H9 (cell line): ENCODE data around the gene DEK. TPM values are rescaled to one million over a fixed set of nuclear protein-coding genes. Genes with fewer than 3 reads are reported as not detected.

ENCODE experiments used
- DNase-seq: peaks from one replicate; pipeline ENCODE4 v3.0.0-alpha.2; 2017
- H2AFZ ChIP-seq: one replicate; pipeline ENCODE4 v1.6.1; 2013; ENCODE audit warnings: mild to moderate bottlenecking, low read length, control low read depth, moderate library complexity
- H2AK5ac ChIP-seq: 2 replicates; pipeline ENCODE4 v1.6.1; 2013; ENCODE audit warnings: low read length, control low read depth, mixed read lengths; ENCODE audit not compliant: insufficient read length
- H2BK120ac ChIP-seq: one replicate; pipeline ENCODE4 v1.6.1; 2013; ENCODE audit warnings: low read depth, mild to moderate bottlenecking, low read length, control low read depth, inconsistent platforms; ENCODE audit not compliant: poor library complexity, severe bottlenecking
- H2BK12ac ChIP-seq: 2 replicates; pipeline ENCODE4 v1.6.1; 2013; ENCODE audit warnings: low read length, control low read depth, mixed read lengths, low read depth; ENCODE audit not compliant: insufficient read length
- H2BK15ac ChIP-seq: 2 replicates; pipeline ENCODE4 v1.6.1; 2013; ENCODE audit warnings: low read depth, low read length, control low read depth
- H2BK20ac ChIP-seq: one replicate; pipeline ENCODE4 v1.6.1; 2013; ENCODE audit warnings: low read depth, mild to moderate bottlenecking, low read length, control low read depth, inconsistent platforms; ENCODE audit not compliant: poor library complexity, severe bottlenecking
- H2BK5ac ChIP-seq: 2 replicates; pipeline ENCODE4 v1.6.1; 2013; ENCODE audit warnings: low read length, control low read depth, mixed read lengths; ENCODE audit not compliant: insufficient read length
- H3K14ac ChIP-seq: 2 replicates; pipeline ENCODE4 v1.6.1; 2013; ENCODE audit warnings: low read length, control low read depth; ENCODE audit not compliant: insufficient read depth
- H3K18ac ChIP-seq: 2 replicates; pipeline ENCODE4 v1.6.1; 2013; ENCODE audit warnings: low read depth, mild to moderate bottlenecking, mixed read lengths, low read length, control low read depth; ENCODE audit not compliant: insufficient read length
- H3K23ac ChIP-seq: 2 replicates; pipeline ENCODE4 v1.6.1; 2013; ENCODE audit warnings: low read length, control low read depth, mixed read lengths, low read depth; ENCODE audit not compliant: insufficient read length
- H3K23me2 ChIP-seq: 2 replicates; pipeline ENCODE4 v1.6.1; 2013; ENCODE audit warnings: low read depth, mild to moderate bottlenecking, mixed read lengths, low read length, control low read depth; ENCODE audit not compliant: insufficient read length, poor library complexity, severe bottlenecking
- H3K27ac ChIP-seq: 2 replicates; pipeline ENCODE4 v1.5.1; 2013; ENCODE audit warnings: low read length, control low read depth, mixed read lengths, low read depth; ENCODE audit not compliant: insufficient read length
- H3K27me3 ChIP-seq: 2 replicates; pipeline ENCODE4 v1.6.1; 2013; ENCODE audit warnings: low read length, control low read depth, inconsistent platforms; ENCODE audit not compliant: insufficient read depth
- H3K4ac ChIP-seq: 2 replicates; pipeline ENCODE4 v1.6.1; 2013; ENCODE audit warnings: low read depth, mild to moderate bottlenecking, control low read depth, inconsistent platforms, low read length, moderate library complexity
- H3K4me1 ChIP-seq: 2 replicates; pipeline ENCODE4 v1.6.1; 2013; ENCODE audit warnings: low read length, control low read depth, inconsistent platforms; ENCODE audit not compliant: insufficient read depth
- H3K4me2 ChIP-seq: 2 replicates; pipeline ENCODE4 v1.6.1; 2013; ENCODE audit warnings: low read length, control low read depth, mixed read lengths; ENCODE audit not compliant: insufficient read length, insufficient read depth
- H3K56ac ChIP-seq: 2 replicates; pipeline ENCODE4 v1.6.1; 2013; ENCODE audit warnings: low read depth, mild to moderate bottlenecking, mixed read lengths, low read length, control low read depth; ENCODE audit not compliant: insufficient read length
- H3K79me1 ChIP-seq: 2 replicates; pipeline ENCODE4 v1.6.1; 2013; ENCODE audit warnings: low read depth, mild to moderate bottlenecking, moderate library complexity, low read length, control low read depth, inconsistent platforms; ENCODE audit not compliant: insufficient read depth, poor library complexity, severe bottlenecking
- H3K79me2 ChIP-seq: 2 replicates; pipeline ENCODE4 v1.6.1; 2013; ENCODE audit warnings: low read length, control low read depth, inconsistent platforms; ENCODE audit not compliant: insufficient read depth
- H3K9ac ChIP-seq: 2 replicates; pipeline ENCODE4 v1.6.1; 2013; ENCODE audit warnings: low read length, control low read depth, mixed read lengths; ENCODE audit not compliant: insufficient read length; ENCODE audit errors: extremely low read depth
- H3K9me3 ChIP-seq: one replicate; pipeline ENCODE4 v1.6.1; 2013; ENCODE audit warnings: low read depth, low read length, inconsistent platforms; ENCODE audit not compliant: control insufficient read depth
- H3T11ph ChIP-seq: one replicate; pipeline ENCODE4 v1.6.1; 2013; ENCODE audit warnings: mild to moderate bottlenecking, low read length, control low read depth, inconsistent platforms
- H4K20me1 ChIP-seq: one replicate; pipeline ENCODE4 v1.6.1; 2013; ENCODE audit not compliant: control insufficient read depth, insufficient read length, insufficient read depth
- H4K5ac ChIP-seq: 2 replicates; pipeline ENCODE4 v1.6.1; 2013; ENCODE audit warnings: low read depth, mild to moderate bottlenecking, mixed read lengths, low read length, control low read depth; ENCODE audit not compliant: insufficient read length
- H4K8ac ChIP-seq: replicated peaks from 2 replicates; pipeline ENCODE4 v1.6.1; 2013; ENCODE audit warnings: low read length, control low read depth, mixed read lengths, low read depth; ENCODE audit not compliant: insufficient read length
- H4K91ac ChIP-seq: 2 replicates; pipeline ENCODE4 v1.6.1; 2013; ENCODE audit warnings: low read depth, mild to moderate bottlenecking, moderate library complexity, mixed read lengths, low read length, control low read depth; ENCODE audit not compliant: insufficient read length
- H3K27ac Mint-ChIP-seq, 3 experiments: 2 replicates in 2 of 3; 3 replicates in 1 of 3; pipeline ENCODE4 v1.8.0; 2020 to 2021; ENCODE audit warnings: mixed read lengths in 3 of 3, mild to moderate bottlenecking in 1 of 3, moderate library complexity in 1 of 3
- H3K27me3 Mint-ChIP-seq: 2 replicates; pipeline ENCODE4 v1.8.0; 2021; ENCODE audit warnings: low read depth, mild to moderate bottlenecking, moderate library complexity, mixed read lengths
- H3K36me3 Mint-ChIP-seq, 3 experiments: 2 replicates in 2 of 3; 3 replicates in 1 of 3; pipeline ENCODE4 v1.8.0; 2020 to 2021; ENCODE audit warnings: low read depth in 3 of 3, mixed read lengths in 3 of 3; ENCODE audit not compliant: insufficient read depth in 1 of 3
- H3K4me1 Mint-ChIP-seq, 2 experiments: 2 replicates each; pipeline ENCODE4 v1.8.0; 2020; ENCODE audit warnings: mixed read lengths in 2 of 2
- H3K4me3 Mint-ChIP-seq, 2 experiments: 2 replicates in 1 of 2; 3 replicates in 1 of 2; pipeline ENCODE4 v1.8.0; 2020 to 2021; ENCODE audit warnings: mild to moderate bottlenecking in 2 of 2, mixed read lengths in 2 of 2, moderate library complexity in 1 of 2
- H3K9me3 Mint-ChIP-seq, 2 experiments: 2 replicates in 1 of 2; 3 replicates in 1 of 2; pipeline ENCODE4 v1.8.0; 2020; ENCODE audit warnings: mild to moderate bottlenecking in 2 of 2, mixed read lengths in 2 of 2, moderate library complexity in 1 of 2
- WGBS: extraction: QIAGEN DNeasy Blood & Tissue Kit; methylation state at CpG from one replicate; pipeline ENCODE4 v1.1.7; 2013; ENCODE audit warnings: missing lambda C conversion rate, low lambda C conversion rate, mixed read lengths; ENCODE audit not compliant: insufficient read length; ENCODE audit errors: extremely low coverage; 5-methylcytosine and 5-hydroxymethylcytosine counted together
- total RNA-seq: library from RNA; stranded (reverse); gene quantifications from 2 replicates; pipeline ENCODE4 v1.2.1, GENCODE V29; 2021
- TF ChIP-seq, protein P1 (sequence below): fragments of 200-600 bp; sonication (generic); conservative IDR thresholded peaks from 3 replicates; pipeline ENCODE4 v1.8.0; 2021; ENCODE audit warnings: antibody characterized with exemption, mild to moderate bottlenecking

DEK gene
- total RNA-seq, 1 experiment from 2014 or later, result 217 TPM

- Mint-ChIP-seq H3K27me3 (no peaks in the 10 kb centered on the region), H3K9me3 (peaks cover 0 to 3% of the 10 kb centered on the region in 2 experiments; a peak in 1 of 5 replicates), H3K4me1 (peaks cover 0 to 6% of the 10 kb centered on the region in 2 experiments; a peak in 3 of 4 replicates), H3K36me3 (peaks cover 11 to 35% (median 34%) of the 10 kb centered on the region in 3 experiments; a peak in 6 of 7 replicates), H3K27ac (no peak overlapping the region), H3K4me3 (no peak overlapping the region)
- no peaks in the 10 kb centered on the region for H3K9me3 ChIP-seq
- no peaks in the 10 kb centered on the region for H3K4me1 ChIP-seq
- no peak overlapping the region for H3K18ac ChIP-seq
- H3K79me1 ChIP-seq, result no peaks in the 10 kb centered on the region
- H3K79me2 ChIP-seq, result no peaks in the 10 kb centered on the region
- no peak overlapping the region for H2BK5ac ChIP-seq
- no CpG with 5 or more reads among the region's 7 CpGs for WGBS
- H3K27ac ChIP-seq, result no peak overlapping the region
- no peak overlapping the region for H2AK5ac ChIP-seq
- no peaks in the 10 kb centered on the region for H3K23me2 ChIP-seq
- H3K23ac ChIP-seq, result no peak overlapping the region
- no peaks in the 10 kb centered on the region for H3K27me3 ChIP-seq
- no peak overlapping the region for H3K14ac ChIP-seq
- no peak overlapping the region for H3K56ac ChIP-seq
- H4K5ac ChIP-seq, result no peak overlapping the region
- no peak overlapping the region for H3K9ac ChIP-seq
- H4K91ac ChIP-seq, result no peak overlapping the region
- H3T11ph ChIP-seq, result no peak overlapping the region
- H2BK15ac ChIP-seq, result no peak overlapping the region
- no peak overlapping the region for H3K4me2 ChIP-seq
- no peak overlapping the region for H2BK120ac ChIP-seq
- no peak overlapping the region for H2AFZ ChIP-seq
- TF ChIP-seq, protein P1, sequence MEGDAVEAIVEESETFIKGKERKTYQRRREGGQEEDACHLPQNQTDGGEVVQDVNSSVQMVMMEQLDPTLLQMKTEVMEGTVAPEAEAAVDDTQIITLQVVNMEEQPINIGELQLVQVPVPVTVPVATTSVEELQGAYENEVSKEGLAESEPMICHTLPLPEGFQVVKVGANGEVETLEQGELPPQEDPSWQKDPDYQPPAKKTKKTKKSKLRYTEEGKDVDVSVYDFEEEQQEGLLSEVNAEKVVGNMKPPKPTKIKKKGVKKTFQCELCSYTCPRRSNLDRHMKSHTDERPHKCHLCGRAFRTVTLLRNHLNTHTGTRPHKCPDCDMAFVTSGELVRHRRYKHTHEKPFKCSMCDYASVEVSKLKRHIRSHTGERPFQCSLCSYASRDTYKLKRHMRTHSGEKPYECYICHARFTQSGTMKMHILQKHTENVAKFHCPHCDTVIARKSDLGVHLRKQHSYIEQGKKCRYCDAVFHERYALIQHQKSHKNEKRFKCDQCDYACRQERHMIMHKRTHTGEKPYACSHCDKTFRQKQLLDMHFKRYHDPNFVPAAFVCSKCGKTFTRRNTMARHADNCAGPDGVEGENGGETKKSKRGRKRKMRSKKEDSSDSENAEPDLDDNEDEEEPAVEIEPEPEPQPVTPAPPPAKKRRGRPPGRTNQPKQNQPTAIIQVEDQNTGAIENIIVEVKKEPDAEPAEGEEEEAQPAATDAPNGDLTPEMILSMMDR, result no peak
- no peak for DNase-seq
- no peak overlapping the region for H3K4ac ChIP-seq
- H4K20me1 ChIP-seq, result no peaks in the 10 kb centered on the region
- H2BK20ac ChIP-seq, result no peak overlapping the region
- H4K8ac ChIP-seq, result no peak overlapping the region
- H2BK12ac ChIP-seq, result no peak overlapping the region
These were observed 47.9 kb downstream of the DEK start for GRCh38 chr6:18216411-18216810.
